Dermis microvascular lymphatic vessel endothelial cell (primary cell): ENCODE measurements around the gene ZNF92. TPM values are rescaled to one million over a fixed set of nuclear protein-coding genes. Genes with fewer than 3 reads are reported as not detected.
"Not testable (repeated sequence)": the region's sequence is repeated elsewhere in the genome, so short reads cannot be mapped to it uniquely, and the experiment has no call there.

ENCODE experiments used
- DNase-seq, 2 donors: peaks; one replicate each; pipeline versions ENCODE4 v3.0.0 to v3.0.0-alpha.2; 2010; ENCODE audit warnings: low read depth in 2 of 2
- total RNA-seq: library from RNA; depleted of rRNA; stranded (reverse); fragments of >200 nt; gene quantifications from 2 replicates; pipeline ENCODE4 v1.2.1, GENCODE V29; 2014

ZNF92 gene
- total RNA-seq, 1 donor from 2014 or later: 5.3 TPM

- DNase-seq: not testable (repeated sequence)
These were observed 49.6 kb downstream of the ZNF92 start for GRCh38 chr7:65423286-65423685.

- DNase-seq: no peak
These were observed 56.1 kb downstream of the ZNF92 start for GRCh38 chr7:65429642-65430343.

- DNase-seq: no peak
These were observed 56.9 kb downstream of the ZNF92 start for GRCh38 chr7:65430344-65431186.

GRCh38 chr7:65434307-65434706 lies 60.7 kb downstream of the ZNF92 start:
- DNase-seq: no peak

- no peak for DNase-seq
These were observed 62.5 kb downstream of the ZNF92 start for GRCh38 chr7:65436163-65436562.

GRCh38 chr7:65438598-65438997 lies 64.9 kb downstream of the ZNF92 start:
- DNase-seq: peak in 1 of 2 donors; percentile 48

GRCh38 chr7:65441010-65441409 lies 67.4 kb downstream of the ZNF92 start:
- DNase-seq: peak; percentile 27 to 61

GRCh38 chr7:65444205-65444842 lies 70.7 kb downstream of the ZNF92 start:
- no peak for DNase-seq

GRCh38 chr7:65444899-65445823 lies 71.5 kb downstream of the ZNF92 start:
- no peak for DNase-seq

GRCh38 chr7:65447041-65447440 lies 73.4 kb downstream of the ZNF92 start:
- DNase-seq: not testable (repeated sequence)

GRCh38 chr7:65448816-65449504 lies 75.3 kb downstream of the ZNF92 start:
- DNase-seq: peak in 1 of 2 donors; percentile 44

- no peak for DNase-seq
These were observed 75.8 kb downstream of the ZNF92 start for GRCh38 chr7:65449505-65449852.
